Posterior cingulate gyrus (tissue), 11 donors: ENCODE measurements around the gene ABHD10.

Experiments
- DNase-seq, 10 donors: peaks; one replicate each; pipeline versions ENCODE4 v3.0.0 to v3.0.0-alpha.2; 2020 to 2021; ENCODE audit warnings: mixed read lengths in 3 of 10
- intact Hi-C: fragments of 100-400 bp; cut with DNase I; formaldehyde crosslinking; loops from one replicate; pipeline ENCODE4 v1.15.1; 2023

Gene ABHD10

GRCh38 chr3:111963424-111963823, 15.4 kb upstream of the ABHD10 start:
- intact Hi-C loops, result no loop called here

GRCh38 chr3:111965484-111965883, 13.3 kb upstream of the ABHD10 start:
- intact Hi-C loops, result loop anchor here (5.0 kb wide), 1 partner anchor 298 kb away; no protein-coding TSS in a partner anchor
- no peak for DNase-seq

More at GRCh38 chr3:111963424-111963823, 15.4 kb upstream of the ABHD10 start:
- no peak for DNase-seq

- intact Hi-C loops, result loop anchor here (1.0 to 5.0 kb wide), 3 partner anchors 72 to 300 kb away; no protein-coding TSS in a partner anchor
- no peak for DNase-seq
These were observed 11.8 kb upstream of the ABHD10 start for GRCh38 chr3:111967068-111967467.

GRCh38 chr3:111967651-111968274, 11.1 kb upstream of the ABHD10 start:
- DNase-seq, result peak; percentile 58 to 96 (median 84)

GRCh38 chr3:111968319-111969054, 10.3 kb upstream of the ABHD10 start:
- intact Hi-C loops, result loop anchor here (5.0 kb wide), 1 partner anchor 301 kb away; no protein-coding TSS in a partner anchor
- no peak for DNase-seq

More at GRCh38 chr3:111967651-111968274, 11.1 kb upstream of the ABHD10 start:
- intact Hi-C loops, result loop anchor here (1.0 to 5.0 kb wide), 3 partner anchors 73 to 300 kb away; no protein-coding TSS in a partner anchor

GRCh38 chr3:111970376-111970775, 8.4 kb upstream of the ABHD10 start:
- intact Hi-C loops, result no loop called here
- DNase-seq, result no peak

DNA sequence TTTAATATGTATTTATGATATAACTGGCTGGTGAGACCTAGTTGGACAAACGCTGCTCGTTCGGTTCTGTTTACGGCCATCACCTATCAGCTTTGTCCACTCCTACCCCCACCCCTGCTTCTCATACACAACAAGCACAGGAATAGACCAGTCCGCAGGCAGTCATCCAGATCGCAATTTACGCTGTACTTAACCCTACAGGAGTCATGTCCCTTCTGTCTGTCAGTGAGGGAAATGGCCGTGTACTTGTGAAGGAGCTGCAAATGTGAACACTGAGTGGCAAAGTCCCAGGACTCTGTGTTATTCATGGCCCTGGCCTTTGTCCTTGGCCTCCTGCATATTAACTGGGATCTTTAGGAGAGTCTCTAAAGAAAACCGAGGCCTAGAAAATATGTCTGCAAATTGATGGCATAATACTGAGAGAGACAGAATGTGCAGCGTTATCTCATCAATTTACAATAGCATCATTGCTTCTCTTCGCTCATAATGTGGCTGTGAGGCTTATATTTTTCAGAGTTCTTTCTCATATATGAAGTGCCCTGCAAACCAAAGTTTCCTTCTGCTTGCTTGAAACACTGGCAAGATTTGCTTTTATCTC, 7.2 kb upstream of the ABHD10 start:
- no peak for DNase-seq
- intact Hi-C loops, result no loop called here

- intact Hi-C loops, result no loop called here
- no peak for DNase-seq
These were observed 5.9 kb upstream of the ABHD10 start for GRCh38 chr3:111972891-111973290.

DNA sequence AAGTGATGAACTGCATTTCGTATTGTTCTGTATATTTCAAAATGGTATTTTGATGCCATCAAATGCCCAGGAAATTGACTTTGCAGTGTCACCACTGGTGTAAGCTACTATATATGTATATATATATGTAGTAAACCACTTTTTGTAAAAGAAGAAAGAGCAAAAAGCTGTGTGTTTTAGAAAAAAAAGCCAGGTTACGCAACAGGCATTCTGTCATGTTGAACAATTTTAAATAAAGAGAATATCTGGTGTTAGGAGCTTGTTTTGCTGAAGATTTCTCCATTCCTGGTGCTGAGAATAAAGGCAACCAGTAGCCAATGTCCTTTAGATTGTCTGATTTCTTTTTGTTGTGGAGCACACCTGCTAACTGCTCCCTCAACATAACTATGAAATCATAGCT, 3.7 kb upstream of the ABHD10 start:
- intact Hi-C loops, result no loop called here
- DNase-seq, result no peak

DNA sequence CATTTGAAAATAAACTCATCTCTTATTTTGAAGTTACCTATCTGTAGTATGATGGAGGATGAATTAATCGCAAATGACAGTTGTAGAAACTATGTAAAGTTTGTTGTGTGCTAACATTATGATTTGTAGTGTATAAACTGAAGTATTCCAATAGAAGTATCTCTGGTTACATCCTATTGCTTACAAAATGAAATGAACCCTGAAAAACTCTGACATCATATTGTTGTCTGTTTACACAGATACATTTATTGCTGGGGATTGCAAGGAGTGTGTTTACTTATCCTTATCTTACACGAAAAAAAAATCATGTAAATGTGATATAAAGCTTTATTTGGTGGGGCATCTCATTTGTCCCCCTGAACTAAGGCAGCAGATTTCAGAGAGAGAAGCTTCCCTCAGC, 2.6 kb upstream of the ABHD10 start:
- DNase-seq, result no peak
- intact Hi-C loops, result no loop called here

DNA sequence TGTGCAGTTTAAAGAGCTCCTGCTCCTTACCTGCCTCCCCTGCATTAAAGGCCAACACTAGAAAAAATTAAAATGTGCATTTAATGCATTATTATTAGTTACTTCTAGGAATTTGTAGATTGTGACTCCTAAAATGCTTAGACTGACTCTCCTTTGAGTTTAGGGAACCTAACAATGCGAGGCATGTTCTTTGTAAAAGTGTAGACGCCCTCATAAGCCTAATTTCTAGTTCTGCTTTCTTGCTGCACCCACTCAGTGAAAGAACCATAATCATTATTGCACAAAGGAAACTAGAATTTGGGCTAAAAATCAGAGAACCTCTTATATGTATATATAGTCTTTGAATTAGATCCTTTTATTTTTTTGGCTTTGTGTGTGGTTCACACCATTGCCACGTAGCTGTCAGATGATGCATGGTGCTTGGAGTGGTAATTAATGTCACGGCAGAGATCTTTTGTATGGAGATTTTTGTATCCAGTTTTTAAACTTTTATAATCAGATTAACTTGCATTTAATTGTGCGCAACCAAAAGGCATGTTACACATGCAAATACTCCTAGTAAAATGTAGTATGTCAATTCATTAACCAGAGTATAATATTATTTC, 710 bp downstream of the ABHD10 start:
- no peak for DNase-seq
- intact Hi-C loops, result no loop called here

DNA sequence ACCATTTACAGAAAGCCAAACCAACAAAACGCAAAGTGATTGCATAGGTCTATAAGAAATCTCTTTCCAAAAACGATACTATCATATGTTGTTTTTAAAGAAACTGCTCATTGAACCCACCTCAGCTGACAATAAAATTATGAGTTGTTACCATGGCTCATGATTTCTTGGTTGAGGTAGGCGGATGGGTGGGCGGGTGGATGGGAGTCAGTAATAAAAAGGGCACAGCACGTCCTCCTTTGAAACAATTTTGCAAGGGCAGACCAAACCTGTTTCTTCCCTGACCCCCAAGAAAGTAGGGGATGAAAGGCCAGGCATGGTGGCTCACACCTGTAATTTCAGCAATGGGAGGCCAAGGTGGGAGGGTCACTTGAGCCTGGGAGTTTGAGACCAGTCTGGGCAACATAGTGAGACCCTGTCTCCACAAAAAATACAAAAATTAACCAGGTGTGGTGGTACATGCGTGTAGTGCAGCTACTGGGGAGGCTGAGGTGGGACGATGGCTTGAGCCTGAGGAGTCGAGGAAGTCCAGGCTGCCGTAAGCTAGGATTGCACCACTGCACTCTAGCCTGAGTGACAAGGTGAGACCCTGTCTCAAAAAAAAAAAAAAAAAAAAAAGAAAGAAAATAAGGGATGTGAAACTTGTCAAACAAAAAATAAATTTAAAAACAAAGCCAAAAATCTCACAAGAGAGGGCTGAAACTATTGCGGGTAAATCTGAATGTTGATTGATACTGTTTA, 2.1 kb downstream of the ABHD10 start:
- intact Hi-C loops, result no loop called here
- DNase-seq, result no peak

GRCh38 chr3:111981457-111981763, 2.6 kb downstream of the ABHD10 start:
- intact Hi-C loops, result no loop called here
- DNase-seq, result no peak

GRCh38 chr3:111984636-111985298, 5.9 kb downstream of the ABHD10 start:
- intact Hi-C loops, result no loop called here
- DNase-seq, result no peak

GRCh38 chr3:111986800-111987199, 8.0 kb downstream of the ABHD10 start:
- intact Hi-C loops, result no loop called here
- DNase-seq, result no peak

GRCh38 chr3:111989061-111989678, 10.3 kb downstream of the ABHD10 start:
- no peak for DNase-seq
- intact Hi-C loops, result loop anchor here (2.0 kb wide), 1 partner anchor 54 kb away; no protein-coding TSS in a partner anchor

DNA sequence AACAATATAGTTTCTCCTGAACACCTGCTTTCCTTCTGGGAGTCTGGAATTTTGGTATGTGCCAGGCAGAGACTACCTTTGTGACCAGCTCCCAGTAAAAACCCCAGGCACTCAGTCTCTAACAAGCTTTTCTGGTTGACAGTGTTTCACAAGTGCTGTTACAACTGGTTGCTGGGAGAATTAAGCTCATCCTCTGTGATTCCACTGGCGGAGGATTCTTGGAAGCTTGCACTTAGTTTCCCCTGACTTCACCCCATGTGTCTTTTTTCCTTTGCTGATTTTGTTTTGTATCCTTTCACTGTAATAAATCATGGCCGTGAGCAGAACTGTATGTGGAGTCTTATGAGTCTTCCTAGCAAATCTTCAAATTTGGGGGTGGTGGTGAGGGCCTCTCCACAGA, 14.2 kb downstream of the ABHD10 start:
- intact Hi-C loops, result no loop called here
- no peak for DNase-seq

- intact Hi-C loops, result no loop called here
- peak in 9 of 10 donors; percentile 40 to 95 (median 61) for DNase-seq
These were observed 20.0 kb downstream of the ABHD10 start, which contains the start of gene TAGLN3 for GRCh38 chr3:111998636-111999483. Gene TAGLN3 (plus strand): TSS chr3:111998922. CDS start chr3:111999423, 501 bp downstream.
